ENCODE measurements around the gene SEL1L.
A peak's percentile ranks its signal among the peaks of the same experiment; 100 is the strongest.

The SEL1L gene

DNA sequence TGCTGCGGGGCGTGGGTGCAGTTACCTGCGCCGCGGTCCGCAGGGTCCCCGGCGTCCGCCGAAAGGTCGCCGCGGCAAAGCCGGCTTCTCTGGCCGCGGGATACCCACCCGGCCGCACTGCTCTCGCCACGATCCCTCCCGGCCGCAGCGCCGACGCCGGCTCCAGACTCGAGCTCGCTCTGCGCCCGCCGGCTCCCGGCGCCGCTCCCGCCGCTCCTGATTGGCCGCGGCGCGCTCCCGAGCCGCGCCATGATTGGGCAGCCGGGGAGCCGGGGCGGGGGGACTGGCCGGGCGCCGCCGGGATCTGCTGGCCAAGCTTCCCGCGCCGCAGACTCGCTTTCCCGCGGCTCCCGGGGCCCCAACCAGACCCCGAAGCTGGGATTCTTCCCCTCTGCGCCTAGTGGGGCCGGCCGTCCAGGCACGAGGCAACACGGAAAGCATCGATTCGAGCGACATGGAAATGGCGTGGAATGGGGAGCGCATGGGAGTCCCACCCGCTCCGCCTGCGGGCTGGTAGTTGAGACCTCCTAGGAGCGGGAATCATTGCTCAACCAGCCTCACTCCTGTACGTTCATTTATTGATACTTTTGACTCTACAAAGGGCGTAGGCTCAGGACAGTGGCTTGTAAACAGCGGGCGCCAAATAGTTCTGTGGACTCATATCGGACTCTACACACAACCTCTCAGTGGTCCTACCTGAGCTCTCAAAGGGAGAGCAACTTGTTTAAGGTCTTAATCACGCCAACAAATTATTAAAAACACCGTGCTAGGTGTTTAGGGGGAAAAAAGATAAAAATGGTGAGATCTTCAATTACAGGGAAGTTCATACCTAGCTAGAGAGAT, 97.1 kb downstream of the SEL1L start:
- Histone ChIP-seq H3K9me3 (ENCODE audit: control insufficient read depth, low read length) (no peaks in the 10 kb centered on the region), H2BK12ac (ENCODE audit: low read length in 2 of 2) (no peak overlapping the region), H2BK15ac (ENCODE audit: low read depth, poor library complexity, severe bottlenecking) (peak overlapping the region; percentile 36), H2AK5ac (ENCODE audit: low read length, severe bottlenecking) (no peak overlapping the region), H3K4me3 (ENCODE audit: insufficient read depth in 1 of 2, low read depth in 1 of 2, low read length in 2 of 2) (peak overlapping the region; percentile 49 to 77), H3K14ac (ENCODE audit: low read length in 2 of 2) (no peak overlapping the region), H3K79me1 (replicated peaks; ENCODE audit: low read length, poor library complexity, severe bottlenecking) (no peaks in the 10 kb centered on the region), H3K4ac (ENCODE audit: low read depth in 1 of 2, low read length in 2 of 2) (no peak overlapping the region), H2BK5ac (ENCODE audit: low read depth, low read length, poor library complexity, severe bottlenecking) (no peak overlapping the region), H4K8ac (ENCODE audit: low read length) (no peak overlapping the region), H3K4me1 (ENCODE audit: control insufficient read depth, insufficient read depth, low read depth, low read length) (peaks cover 14% of the 10 kb centered on the region), H3K4me2 (ENCODE audit: low read length, poor library complexity, severe bottlenecking) (peak overlapping the region; percentile 60), H3K27me3 (ENCODE audit: control insufficient read depth in 1 of 2, insufficient read depth in 1 of 2, low read length in 2 of 2) (peaks cover 43 to 75% of the 10 kb centered on the region in 2 experiments), H3K36me3 (ENCODE audit: control insufficient read depth in 1 of 2, insufficient read depth in 2 of 2, low read depth in 1 of 2, low read length in 2 of 2) (no peaks in the 10 kb centered on the region), H3K9ac (ENCODE audit: low read length) (peak overlapping the region; percentile 61), H2BK120ac (ENCODE audit: low read depth, low read length) (no peak overlapping the region), H3K18ac (ENCODE audit: low read depth in 1 of 2, low read length in 2 of 2) (no peak overlapping the region), H2AFZ (ENCODE audit: low read depth, low read length) (peak overlapping the region; percentile 15), H3K23ac (ENCODE audit: low read length in 2 of 2) (no peak overlapping the region), H3K27ac (ENCODE audit: low read length, poor library complexity, severe bottlenecking) (no peak overlapping the region), H4K91ac (ENCODE audit: low read length) (no peak overlapping the region)
- under 1% methylated on average over 69 of the region's 79 CpGs for WGBS
- DNase-seq, result peak; percentile 54

DNA sequence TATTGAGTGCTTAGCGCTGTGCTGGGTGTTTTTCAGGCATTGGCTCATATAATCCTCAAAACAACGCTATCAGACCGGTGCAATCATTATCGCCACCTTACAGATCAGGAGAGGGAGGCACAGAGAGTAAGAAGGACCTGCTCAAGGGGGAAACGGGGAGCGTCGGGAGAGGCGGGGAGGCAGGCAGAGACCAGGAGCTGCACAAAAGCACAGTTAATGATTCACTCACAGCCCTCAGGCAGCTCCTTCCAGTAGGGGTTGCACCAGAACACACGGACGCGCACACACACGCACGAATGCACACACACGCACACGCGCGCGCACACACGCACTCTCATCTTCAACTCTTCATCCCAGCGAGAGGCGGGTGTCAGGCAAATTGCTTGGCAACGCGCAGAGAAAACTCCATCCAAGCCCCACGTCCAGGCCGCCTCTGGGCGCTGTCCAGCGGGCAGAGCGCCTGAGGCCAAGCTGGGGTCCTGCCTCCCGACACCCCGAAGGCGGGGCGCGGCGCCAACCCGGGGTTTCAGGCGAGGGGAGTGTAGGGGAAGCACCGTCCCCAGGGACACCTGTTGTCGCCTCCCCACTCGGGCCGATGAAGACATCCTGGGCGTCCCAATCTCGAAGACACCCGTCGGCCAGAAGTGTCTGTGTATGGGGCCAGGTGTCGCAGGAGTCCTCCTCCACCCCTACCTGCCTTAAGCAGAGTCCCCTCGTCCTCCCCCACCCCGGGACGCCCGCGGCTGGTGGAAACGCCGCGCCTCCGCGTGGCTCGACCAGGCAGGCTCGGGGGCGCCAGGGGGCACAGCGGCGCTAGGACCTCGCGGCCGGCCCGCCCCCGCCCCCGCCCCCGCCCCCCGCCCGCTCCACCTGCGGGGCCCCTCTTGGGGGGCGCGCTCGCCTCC, 98.0 kb downstream of the SEL1L start:
- no peak overlapping the region for H3K14ac ChIP-seq (ENCODE audit: low read length in 2 of 2)
- no peak overlapping the region for H2BK5ac ChIP-seq (ENCODE audit: low read depth, low read length, poor library complexity, severe bottlenecking)
- no peak overlapping the region for H2BK15ac ChIP-seq (ENCODE audit: low read depth, poor library complexity, severe bottlenecking)
- no peaks in the 10 kb centered on the region for H3K79me1 ChIP-seq (replicated peaks; ENCODE audit: low read length, poor library complexity, severe bottlenecking)
- H2AFZ ChIP-seq (ENCODE audit: low read depth, low read length), result no peak overlapping the region
- peaks cover 14% of the 10 kb centered on the region for H3K4me1 ChIP-seq (ENCODE audit: control insufficient read depth, insufficient read depth, low read depth, low read length)
- H3K4me3 ChIP-seq (ENCODE audit: insufficient read depth in 1 of 2, low read depth in 1 of 2, low read length in 2 of 2), result peak overlapping the region; percentile 49 to 84
- no peaks in the 10 kb centered on the region for H3K9me3 ChIP-seq (ENCODE audit: control insufficient read depth, low read length)
- WGBS, result under 1% methylated on average over 38 of the region's 73 CpGs
- peak overlapping the region in 1 of 2 experiments; percentile 79 for H3K23ac ChIP-seq (ENCODE audit: low read length in 2 of 2)
- peak; percentile 42 for DNase-seq
- H3K36me3 ChIP-seq (ENCODE audit: control insufficient read depth in 1 of 2, insufficient read depth in 2 of 2, low read depth in 1 of 2, low read length in 2 of 2), result no peaks in the 10 kb centered on the region
- H3K9ac ChIP-seq (ENCODE audit: low read length), result peak overlapping the region; percentile 66
- H3K27me3 ChIP-seq (ENCODE audit: control insufficient read depth in 1 of 2, insufficient read depth in 1 of 2, low read length in 2 of 2), result peaks cover 39 to 71% of the 10 kb centered on the region in 2 experiments
- no peak overlapping the region for H2BK120ac ChIP-seq (ENCODE audit: low read depth, low read length)
- H2BK12ac ChIP-seq (ENCODE audit: low read length in 2 of 2), result no peak overlapping the region
- no peak overlapping the region for H4K91ac ChIP-seq (ENCODE audit: low read length)
- H4K8ac ChIP-seq (ENCODE audit: low read length), result no peak overlapping the region
- H3K4ac ChIP-seq (ENCODE audit: low read depth in 1 of 2, low read length in 2 of 2), result no peak overlapping the region
- H3K18ac ChIP-seq (ENCODE audit: low read depth in 1 of 2, low read length in 2 of 2), result no peak overlapping the region
- H3K4me2 ChIP-seq (ENCODE audit: low read length, poor library complexity, severe bottlenecking), result peak overlapping the region; percentile 60
- H3K27ac ChIP-seq (ENCODE audit: low read length, poor library complexity, severe bottlenecking), result no peak overlapping the region
- H2AK5ac ChIP-seq (ENCODE audit: low read length, severe bottlenecking), result no peak overlapping the region

DNA sequence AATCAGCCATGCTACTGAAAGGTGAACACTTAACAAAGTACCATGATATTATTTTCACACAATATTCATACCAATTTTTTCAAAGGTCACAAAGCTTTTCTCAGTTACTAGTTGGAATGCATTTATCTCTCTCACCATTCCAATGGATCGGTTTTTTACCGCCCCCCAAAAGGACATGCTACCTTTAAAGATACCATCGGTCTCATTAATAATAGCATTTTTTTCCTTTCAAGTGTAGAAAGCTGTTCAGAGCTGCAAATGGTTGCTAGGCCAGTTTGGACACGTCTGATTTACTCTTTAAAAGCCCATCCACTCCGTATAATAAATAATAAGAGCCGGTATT, 98.6 kb downstream of the SEL1L start:
- H3K14ac ChIP-seq (ENCODE audit: low read length in 2 of 2), result no peak overlapping the region
- WGBS, result 7% methylated on average over 2 of the region's 6 CpGs
- H2BK15ac ChIP-seq (ENCODE audit: low read depth, poor library complexity, severe bottlenecking), result no peak overlapping the region
- no peak overlapping the region for H3K4me2 ChIP-seq (ENCODE audit: low read length, poor library complexity, severe bottlenecking)
- H3K4me3 ChIP-seq (ENCODE audit: insufficient read depth in 1 of 2, low read depth in 1 of 2, low read length in 2 of 2), result peak overlapping the region in 1 of 2 experiments; percentile 84
- no peak overlapping the region for H2BK5ac ChIP-seq (ENCODE audit: low read depth, low read length, poor library complexity, severe bottlenecking)
- no peak overlapping the region for H4K91ac ChIP-seq (ENCODE audit: low read length)
- no peak overlapping the region for H3K27ac ChIP-seq (ENCODE audit: low read length, poor library complexity, severe bottlenecking)
- H3K23ac ChIP-seq (ENCODE audit: low read length in 2 of 2), result no peak overlapping the region
- H2BK12ac ChIP-seq (ENCODE audit: low read length in 2 of 2), result no peak overlapping the region
- H3K79me1 ChIP-seq (replicated peaks; ENCODE audit: low read length, poor library complexity, severe bottlenecking), result no peaks in the 10 kb centered on the region
- no peak overlapping the region for H4K8ac ChIP-seq (ENCODE audit: low read length)
- no peak overlapping the region for H2AK5ac ChIP-seq (ENCODE audit: low read length, severe bottlenecking)
- peaks cover 33 to 67% of the 10 kb centered on the region in 2 experiments for H3K27me3 ChIP-seq (ENCODE audit: control insufficient read depth in 1 of 2, insufficient read depth in 1 of 2, low read length in 2 of 2)
- no peak overlapping the region for H2BK120ac ChIP-seq (ENCODE audit: low read depth, low read length)
- H2AFZ ChIP-seq (ENCODE audit: low read depth, low read length), result no peak overlapping the region
- no peak for DNase-seq
- H3K18ac ChIP-seq (ENCODE audit: low read depth in 1 of 2, low read length in 2 of 2), result no peak overlapping the region
- H3K4ac ChIP-seq (ENCODE audit: low read depth in 1 of 2, low read length in 2 of 2), result no peak overlapping the region
- H3K4me1 ChIP-seq (ENCODE audit: control insufficient read depth, insufficient read depth, low read depth, low read length), result peaks cover 14% of the 10 kb centered on the region
- peak overlapping the region; percentile 66 for H3K9ac ChIP-seq (ENCODE audit: low read length)
- no peaks in the 10 kb centered on the region for H3K9me3 ChIP-seq (ENCODE audit: control insufficient read depth, low read length)
- H3K36me3 ChIP-seq (ENCODE audit: control insufficient read depth in 1 of 2, insufficient read depth in 2 of 2, low read depth in 1 of 2, low read length in 2 of 2), result no peaks in the 10 kb centered on the region

DNA sequence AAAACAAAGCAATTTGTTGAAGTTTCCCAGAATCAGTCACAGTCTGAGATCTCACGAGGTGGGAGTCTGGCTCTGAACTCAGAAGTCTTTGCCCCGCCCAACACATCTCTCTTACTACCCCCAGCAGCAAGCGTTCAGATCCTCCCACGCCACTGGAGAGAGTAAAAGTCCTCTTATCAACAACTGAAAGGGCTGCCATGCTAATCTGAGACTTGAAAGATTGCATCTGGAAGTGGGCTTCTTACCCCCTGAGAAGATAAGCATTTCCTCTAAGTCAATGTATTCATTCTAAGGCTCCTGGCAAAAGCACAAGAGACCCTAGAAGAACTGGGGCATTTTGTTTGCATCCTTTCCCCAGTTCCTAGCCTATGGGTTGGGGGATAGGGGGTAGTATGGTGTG, 99.4 kb downstream of the SEL1L start:
- H4K91ac ChIP-seq (ENCODE audit: low read length), result no peak overlapping the region
- no peak overlapping the region for H2AFZ ChIP-seq (ENCODE audit: low read depth, low read length)
- H3K4ac ChIP-seq (ENCODE audit: low read depth in 1 of 2, low read length in 2 of 2), result no peak overlapping the region
- no peaks in the 10 kb centered on the region for H3K9me3 ChIP-seq (ENCODE audit: control insufficient read depth, low read length)
- H3K18ac ChIP-seq (ENCODE audit: low read depth in 1 of 2, low read length in 2 of 2), result no peak overlapping the region
- peak overlapping the region in 1 of 2 experiments; percentile 4 for H3K4me3 ChIP-seq (ENCODE audit: insufficient read depth in 1 of 2, low read depth in 1 of 2, low read length in 2 of 2)
- no peak overlapping the region for H3K23ac ChIP-seq (ENCODE audit: low read length in 2 of 2)
- H3K27ac ChIP-seq (ENCODE audit: low read length, poor library complexity, severe bottlenecking), result no peak overlapping the region
- no peak overlapping the region for H4K8ac ChIP-seq (ENCODE audit: low read length)
- peaks cover 14% of the 10 kb centered on the region for H3K4me1 ChIP-seq (ENCODE audit: control insufficient read depth, insufficient read depth, low read depth, low read length)
- DNase-seq, result no peak
- no peak overlapping the region for H2BK5ac ChIP-seq (ENCODE audit: low read depth, low read length, poor library complexity, severe bottlenecking)
- no peak overlapping the region for H2BK12ac ChIP-seq (ENCODE audit: low read length in 2 of 2)
- no peaks in the 10 kb centered on the region for H3K36me3 ChIP-seq (ENCODE audit: control insufficient read depth in 1 of 2, insufficient read depth in 2 of 2, low read depth in 1 of 2, low read length in 2 of 2)
- H3K4me2 ChIP-seq (ENCODE audit: low read length, poor library complexity, severe bottlenecking), result no peak overlapping the region
- H3K27me3 ChIP-seq (ENCODE audit: control insufficient read depth in 1 of 2, insufficient read depth in 1 of 2, low read length in 2 of 2), result peaks cover 25 to 66% of the 10 kb centered on the region in 2 experiments
- H3K79me1 ChIP-seq (replicated peaks; ENCODE audit: low read length, poor library complexity, severe bottlenecking), result no peaks in the 10 kb centered on the region
- H2BK15ac ChIP-seq (ENCODE audit: low read depth, poor library complexity, severe bottlenecking), result no peak overlapping the region
- H2BK120ac ChIP-seq (ENCODE audit: low read depth, low read length), result no peak overlapping the region
- H2AK5ac ChIP-seq (ENCODE audit: low read length, severe bottlenecking), result no peak overlapping the region
- WGBS, result 41% methylated on average over 2 of the region's 4 CpGs
- no peak overlapping the region for H3K14ac ChIP-seq (ENCODE audit: low read length in 2 of 2)
- H3K9ac ChIP-seq (ENCODE audit: low read length), result no peak overlapping the region
